ENCODE data around the gene CTLA4.
"Not testable (repeated sequence)": the region's sequence is repeated elsewhere in the genome, so short reads cannot be mapped to it uniquely, and the experiment has no call there.

CTLA4 gene

GRCh38 chr2:203855274-203855673 is 12.3 kb upstream of the CTLA4 start:
- in situ Hi-C loops (cut with MboI; ENCODE audit: low sequenced_read_pairs): no loop called here

- in situ Hi-C loops (cut with MboI; ENCODE audit: low sequenced_read_pairs): no loop called here
Measured at GRCh38 chr2:203857656-203858055, 9.9 kb upstream of the CTLA4 start.

- in situ Hi-C loops (cut with MboI; ENCODE audit: low sequenced_read_pairs): no loop called here
Measured at GRCh38 chr2:203858176-203858575, 9.4 kb upstream of the CTLA4 start.

DNA sequence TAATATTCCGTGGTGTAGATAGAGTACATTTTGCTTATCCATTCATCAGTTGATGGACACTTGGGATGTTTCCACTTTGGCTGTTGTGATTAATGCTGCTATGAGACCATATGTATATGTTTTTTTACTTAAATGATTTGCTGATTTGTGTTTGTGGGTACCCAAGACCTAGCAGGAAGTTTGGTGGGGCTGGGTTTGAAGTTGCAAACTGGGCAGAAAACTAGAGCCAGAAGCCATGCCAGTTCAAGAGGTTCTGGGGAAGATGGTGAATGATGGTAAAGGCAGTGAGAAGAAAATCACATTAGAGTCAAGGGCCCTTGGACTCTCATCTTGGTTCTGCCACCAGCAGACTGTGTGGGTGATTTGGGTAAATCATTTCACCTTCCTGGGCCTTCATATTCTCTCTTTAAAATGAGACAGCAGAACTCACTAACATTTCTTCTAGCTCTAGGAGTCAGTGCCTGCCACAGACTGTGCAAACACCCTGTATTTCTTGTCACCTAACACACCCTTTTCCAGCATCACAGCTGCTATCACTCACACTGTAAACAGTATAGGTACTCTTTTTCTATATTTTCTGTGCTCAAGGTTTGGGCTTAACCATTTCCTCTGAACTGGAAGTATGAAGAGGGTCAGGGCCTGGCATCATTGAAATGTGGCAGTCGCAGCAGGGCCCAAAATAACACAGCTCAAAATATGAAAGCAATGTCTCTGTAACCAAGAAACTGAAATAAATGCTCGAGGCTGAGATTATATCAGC is 8.4 kb upstream of the CTLA4 start:
- in situ Hi-C loops (cut with MboI; ENCODE audit: low sequenced_read_pairs): no loop called here

GRCh38 chr2:203861197-203861596 is 6.4 kb upstream of the CTLA4 start:
- in situ Hi-C loops (cut with MboI; ENCODE audit: low sequenced_read_pairs): no loop called here

- in situ Hi-C loops (cut with MboI; ENCODE audit: low sequenced_read_pairs): no loop called here
Measured at GRCh38 chr2:203861607-203862006, 6.0 kb upstream of the CTLA4 start.

DNA sequence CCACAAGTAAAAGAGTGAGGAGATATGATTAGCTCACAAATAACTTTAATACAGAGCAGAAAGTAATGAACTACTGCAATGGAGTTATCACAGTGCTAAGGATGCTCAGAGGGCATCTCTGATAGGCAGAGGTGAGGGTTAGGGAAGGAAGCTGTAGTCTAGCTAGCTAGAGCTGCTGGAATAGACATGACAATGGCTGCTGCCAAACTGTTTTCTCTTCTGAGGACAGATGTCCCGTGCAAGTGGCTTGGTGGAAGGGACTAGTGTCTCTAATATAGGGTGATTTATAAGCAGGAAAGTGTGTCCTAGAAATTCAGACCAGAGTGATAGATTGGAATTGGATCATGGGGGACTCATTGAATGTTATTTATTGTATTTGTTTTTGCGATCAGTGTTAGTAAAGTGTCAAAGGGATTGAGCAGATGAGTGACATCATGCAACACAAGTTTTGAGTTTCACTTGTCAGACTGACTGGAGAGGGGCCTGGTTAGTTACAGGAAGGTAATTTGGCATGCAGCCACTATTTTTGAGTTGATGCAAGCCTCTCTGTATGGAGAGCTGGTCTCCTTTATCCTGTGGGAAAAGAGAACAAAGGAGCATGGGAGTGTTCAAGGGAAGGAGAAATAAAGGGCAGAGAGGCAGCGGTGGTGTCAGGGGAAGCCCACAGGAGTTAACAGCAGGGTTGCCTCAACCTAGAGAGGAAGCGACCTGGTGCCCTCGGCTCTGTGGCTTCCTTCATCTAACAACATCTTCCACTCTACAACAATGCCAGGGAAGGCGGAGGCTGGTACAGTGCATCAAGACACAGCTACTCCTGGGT is 1.9 kb downstream of the CTLA4 start:
- in situ Hi-C loops (cut with MboI; ENCODE audit: low sequenced_read_pairs): no loop called here

- in situ Hi-C loops (cut with MboI; ENCODE audit: low sequenced_read_pairs): no loop called here
Measured at GRCh38 chr2:203870481-203870880, 2.9 kb downstream of the CTLA4 start.

- in situ Hi-C loops (cut with MboI; ENCODE audit: low sequenced_read_pairs): no loop called here
Measured at GRCh38 chr2:203870941-203871340, 3.4 kb downstream of the CTLA4 start.

GRCh38 chr2:203871371-203871983 is 3.9 kb downstream of the CTLA4 start:
- in situ Hi-C loops (cut with MboI; ENCODE audit: low sequenced_read_pairs): no loop called here

- in situ Hi-C loops (cut with MboI; ENCODE audit: low sequenced_read_pairs): no loop called here
Measured at GRCh38 chr2:203873461-203873860, 5.9 kb downstream of the CTLA4 start.

GRCh38 chr2:203873921-203874631 is 6.5 kb downstream of the CTLA4 start:
- in situ Hi-C loops (cut with MboI; ENCODE audit: low sequenced_read_pairs): no loop called here

DNA sequence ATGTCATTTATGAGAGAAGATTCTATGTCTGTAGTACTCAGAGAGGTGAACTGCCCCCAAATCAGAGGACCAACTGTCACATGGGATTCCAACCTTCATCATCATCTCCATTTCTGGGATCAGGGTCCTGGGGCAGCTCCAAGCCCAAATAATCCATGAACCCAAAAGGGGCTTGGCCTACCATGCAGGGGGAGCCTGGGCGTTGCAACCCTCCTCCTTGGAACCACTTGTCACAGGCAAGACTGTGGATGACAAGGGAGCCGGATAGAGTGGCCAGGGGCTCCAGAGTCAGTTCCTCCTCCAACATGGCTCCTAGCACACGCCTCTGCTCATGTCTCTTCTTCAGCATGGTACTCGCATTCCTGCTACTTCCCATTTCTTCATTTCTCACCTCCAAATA is 7.9 kb downstream of the CTLA4 start:
- in situ Hi-C loops (cut with MboI; ENCODE audit: low sequenced_read_pairs): no loop called here

DNA sequence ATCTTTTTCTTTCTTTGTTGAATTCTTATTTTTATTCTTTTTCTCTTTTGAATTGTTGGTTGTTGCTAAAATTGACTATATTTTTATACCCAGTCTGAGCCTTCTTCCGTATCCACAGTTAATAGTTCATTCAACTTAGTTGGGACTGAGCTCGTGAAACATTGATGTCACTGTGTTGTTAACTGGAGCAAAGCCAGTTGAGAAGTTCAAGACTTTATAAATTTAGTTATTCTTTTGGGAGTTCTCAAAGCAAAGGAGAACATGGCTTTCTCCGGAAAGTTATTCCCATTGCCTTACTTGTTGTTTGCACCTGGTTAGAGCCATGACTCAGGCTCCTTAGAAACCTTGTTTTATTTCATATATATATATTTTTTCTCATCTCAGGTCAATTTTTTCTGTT is 8.8 kb downstream of the CTLA4 start:
- in situ Hi-C loops (cut with MboI; ENCODE audit: low sequenced_read_pairs): no loop called here

- in situ Hi-C loops (cut with MboI; ENCODE audit: low sequenced_read_pairs): no loop called here
Measured at GRCh38 chr2:203878063-203878462, 10.5 kb downstream of the CTLA4 start.

- in situ Hi-C loops (cut with MboI; ENCODE audit: low sequenced_read_pairs): no loop called here
Measured at GRCh38 chr2:203880557-203881125, 13.1 kb downstream of the CTLA4 start.

DNA sequence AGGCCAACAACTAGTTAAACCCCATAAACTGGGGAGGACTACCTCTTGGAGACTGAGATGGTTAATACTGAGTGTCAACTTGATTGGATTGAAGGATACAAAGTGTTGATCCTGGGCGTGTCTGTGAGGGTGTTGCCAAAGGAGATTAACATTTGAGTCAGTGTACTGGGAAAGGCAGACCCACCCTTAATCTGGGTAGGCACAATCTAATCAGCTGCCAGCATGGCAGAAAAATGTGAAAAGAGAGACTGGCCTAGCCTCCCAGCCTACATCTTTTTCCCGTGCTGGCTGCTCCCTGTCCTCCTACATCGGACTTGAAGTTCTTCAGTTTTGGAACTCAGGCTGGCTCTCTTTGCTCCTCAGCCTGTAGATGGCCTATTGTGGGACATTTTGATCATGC is 13.6 kb downstream of the CTLA4 start:
- in situ Hi-C loops (cut with MboI; ENCODE audit: low sequenced_read_pairs): not testable (repeated sequence)

GRCh38 chr2:203882551-203882950 is 15.0 kb downstream of the CTLA4 start:
- in situ Hi-C loops (cut with MboI; ENCODE audit: low sequenced_read_pairs): no loop called here

DNA sequence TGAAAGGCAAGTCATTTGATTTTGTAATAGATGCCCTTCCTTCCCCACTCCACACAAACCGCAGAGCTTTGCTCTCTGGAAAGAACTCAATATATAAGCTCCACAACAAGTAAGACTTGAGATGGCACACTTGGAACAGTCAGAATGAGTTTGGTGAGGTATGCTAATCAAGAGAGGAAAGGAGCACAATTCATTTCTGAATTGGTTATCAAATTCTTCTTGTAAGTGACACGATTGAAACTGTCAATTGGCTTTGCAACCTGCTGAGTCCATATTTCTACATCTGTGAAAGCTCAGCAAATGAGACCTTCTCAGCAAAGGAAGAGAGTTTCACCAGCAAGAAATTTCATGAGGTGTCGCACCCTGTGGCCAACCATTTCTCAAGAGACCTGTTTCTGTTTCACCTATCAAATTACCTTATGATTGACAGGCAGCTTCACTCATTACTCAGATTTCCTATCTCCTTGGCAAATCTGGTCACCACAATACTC is 19.1 kb downstream of the CTLA4 start:
- in situ Hi-C loops (cut with MboI; ENCODE audit: low sequenced_read_pairs): no loop called here

DNA sequence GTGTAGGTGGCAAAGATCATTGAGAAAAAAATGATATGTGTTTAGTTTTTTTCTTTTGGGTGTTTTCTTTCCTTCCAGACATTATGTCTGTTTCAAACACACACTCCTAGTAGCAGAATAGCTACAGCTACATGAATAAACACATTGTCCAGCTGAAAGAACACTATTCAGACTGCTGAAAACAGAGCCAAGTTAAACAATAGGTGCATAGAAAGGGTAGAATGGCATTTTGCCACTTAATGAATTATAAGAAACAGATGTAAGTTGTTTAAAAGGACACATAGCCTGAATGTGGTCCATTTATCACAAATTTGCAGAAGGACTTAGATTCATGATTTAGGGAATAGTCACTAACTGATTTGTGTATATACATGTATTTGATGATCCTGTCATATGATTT is 20.1 kb downstream of the CTLA4 start:
- in situ Hi-C loops (cut with MboI; ENCODE audit: low sequenced_read_pairs): no loop called here

- in situ Hi-C loops (cut with MboI; ENCODE audit: low sequenced_read_pairs): no loop called here
Measured at GRCh38 chr2:203889542-203889941, 22.0 kb downstream of the CTLA4 start.
